PC-9 (cell line): ENCODE results near the gene AIRE. TPM values are rescaled to one million over a fixed set of nuclear protein-coding genes. Genes with fewer than 3 reads are reported as not detected.

ENCODE experiments used
- BruUV-seq: library from RNA; stranded (reverse); fragments of 400-500 nt; replicated peaks from 2 replicates; lab custom pipeline; 2021; lab: Mats Ljungman, UMichigan
- CTCF ChIA-PET: fragments of 300-600 bp; sonication (Branson Sonifier 250); formaldehyde crosslinking; loops from one replicate; lab custom pipeline; 2022; ENCODE audit warnings: antibody characterized with exemption; lab: Charles Lee
- POLR2A ChIA-PET: fragments of 300-600 bp; sonication (Branson Sonifier 250); formaldehyde crosslinking; loops from one replicate; lab custom pipeline; 2022; ENCODE audit warnings: antibody characterized with exemption; ENCODE audit not compliant: unreplicated experiment; lab: Charles Lee
- DNase-seq, 2 experiments: peaks; one replicate each; pipeline versions ENCODE4 v3.0.0 to v3.0.0-alpha.2; 2015 to 2022; ENCODE audit warnings: mixed read lengths in 1 of 2
- H2AFZ ChIP-seq: fragments of 200-600 bp; sonication (generic); 2 replicates; pipeline ENCODE4 v1.8.1; 2017; ENCODE audit warnings: antibody characterized with exemption
- H3F3A ChIP-seq: fragments of 200-600 bp; sonication (generic); 2 replicates; pipeline ENCODE4 v1.8.1; 2017; ENCODE audit warnings: antibody characterized with exemption, mild to moderate bottlenecking, low read depth; ENCODE audit not compliant: insufficient read depth
- H3K27ac ChIP-seq: fragments of 200-600 bp; sonication (generic); 2 replicates; pipeline ENCODE4 v1.6.1; 2016; ENCODE audit warnings: mixed run types
- H3K27me3 ChIP-seq: fragments of 200-600 bp; sonication (generic); 2 replicates; pipeline ENCODE4 v1.6.1; 2016; ENCODE audit warnings: low read depth, mixed run types; ENCODE audit not compliant: insufficient read depth
- H3K36me3 ChIP-seq: fragments of 200-600 bp; sonication (generic); 2 replicates; pipeline ENCODE4 v1.6.1; 2016; ENCODE audit warnings: low read depth, mixed run types
- H3K4me1 ChIP-seq: fragments of 200-600 bp; sonication (generic); replicated peaks from 2 replicates; pipeline ENCODE4 v1.6.1; 2016; ENCODE audit warnings: mixed run types; ENCODE audit not compliant: insufficient read depth
- H3K4me2 ChIP-seq: fragments of 200-600 bp; sonication (generic); 2 replicates; pipeline ENCODE4 v1.6.1; 2017; ENCODE audit warnings: mixed run types
- H3K4me3 ChIP-seq: fragments of 200-600 bp; sonication (generic); 2 replicates; pipeline ENCODE4 v1.6.1; 2016; ENCODE audit warnings: mixed run types
- H3K79me2 ChIP-seq: fragments of 200-600 bp; sonication (generic); 2 replicates; pipeline ENCODE4 v1.6.1; 2017; ENCODE audit warnings: low read depth, mixed run types
- H3K9me2 ChIP-seq: fragments of 200-600 bp; sonication (generic); 2 replicates; pipeline ENCODE4 v1.8.1; 2017; ENCODE audit warnings: mild to moderate bottlenecking; ENCODE audit not compliant: insufficient read depth
- H3K9me3 ChIP-seq: fragments of 200-600 bp; sonication (generic); 2 replicates; pipeline ENCODE4 v1.8.1; 2016; ENCODE audit warnings: low read depth; ENCODE audit not compliant: insufficient read depth
- H4K20me1 ChIP-seq: fragments of 200-600 bp; sonication (generic); 2 replicates; pipeline ENCODE4 v1.8.1; 2017; ENCODE audit not compliant: insufficient read depth
- EZH2 ChIP-seq: fragments of 200-600 bp; sonication (generic); IDR thresholded peaks from 2 replicates; pipeline ENCODE4 v1.8.0; 2017; ENCODE audit warnings: antibody characterized with exemption, low read depth
- intact Hi-C: fragments of 100-400 bp; cut with micrococcal nuclease; formaldehyde crosslinking; loops from one replicate; pipeline ENCODE4 v1.10.0; 2022; ENCODE audit not compliant: unreplicated experiment
- total RNA-seq: library from RNA; stranded (reverse); gene quantifications from 2 replicates; pipeline ENCODE4 v1.2.3, GENCODE V29; 2021
- TF ChIP-seq, protein P1 (sequence below): fragments of 200-600 bp; sonication (generic); conservative IDR thresholded peaks from 2 replicates; pipeline ENCODE4 v1.6.1; 2017; ENCODE audit warnings: mixed run types, antibody characterized with exemption, mild to moderate bottlenecking, moderate library complexity

The AIRE gene
- total RNA-seq, 1 experiment from 2014 or later: not detected

DNA sequence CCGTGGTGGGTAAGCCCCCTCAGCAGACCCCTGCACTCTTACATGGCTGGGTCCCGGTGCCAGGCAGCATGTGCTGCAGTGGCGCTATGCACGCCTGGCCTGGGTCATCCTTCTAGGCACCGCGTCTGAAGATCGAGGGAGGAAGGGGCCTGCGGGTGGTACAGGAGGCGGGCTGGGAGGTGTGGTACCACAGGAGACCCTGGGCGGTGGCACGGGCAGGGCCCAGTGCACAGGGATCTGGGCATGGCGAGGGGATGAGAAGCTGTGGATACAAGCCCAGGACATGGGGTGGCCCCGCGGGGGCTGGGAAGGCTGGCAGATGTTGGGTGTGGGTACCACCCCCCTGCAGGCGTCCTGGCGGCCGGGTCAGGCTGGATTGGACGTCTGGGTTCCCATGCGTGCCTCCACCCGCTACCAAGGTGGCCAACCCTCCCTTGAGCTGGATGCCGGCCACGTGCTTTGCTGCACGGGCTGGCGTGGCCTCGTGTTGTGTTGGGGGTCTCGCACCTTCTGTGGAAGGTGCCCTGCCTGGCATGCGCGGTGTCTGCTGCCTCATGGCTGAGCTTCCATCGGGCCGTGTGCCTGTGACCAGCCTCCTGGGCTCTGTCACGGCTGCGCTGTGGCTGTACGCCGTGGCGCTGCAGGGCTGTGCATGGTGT, 33.9 kb downstream of the AIRE start:
- no peaks in the 10 kb centered on the region for H3K9me3 ChIP-seq
- H3K36me3 ChIP-seq: no peaks in the 10 kb centered on the region
- H3K4me2 ChIP-seq: no peak overlapping the region
- no peaks in the 10 kb centered on the region for H3K4me1 ChIP-seq
- H3K4me3 ChIP-seq: no peak overlapping the region
- no peak for DNase-seq
- H3K79me2 ChIP-seq: no peaks in the 10 kb centered on the region
- POLR2A ChIA-PET: no interaction called here
- no peaks in the 10 kb centered on the region for H3K9me2 ChIP-seq
- H4K20me1 ChIP-seq: no peaks in the 10 kb centered on the region
- no TSS peak for BruUV-seq
- no peak overlapping the region for H2AFZ ChIP-seq
- no peaks in the 10 kb centered on the region for H3K27me3 ChIP-seq
- TF ChIP-seq EZH2: no peak
- TF ChIP-seq, protein P1, sequence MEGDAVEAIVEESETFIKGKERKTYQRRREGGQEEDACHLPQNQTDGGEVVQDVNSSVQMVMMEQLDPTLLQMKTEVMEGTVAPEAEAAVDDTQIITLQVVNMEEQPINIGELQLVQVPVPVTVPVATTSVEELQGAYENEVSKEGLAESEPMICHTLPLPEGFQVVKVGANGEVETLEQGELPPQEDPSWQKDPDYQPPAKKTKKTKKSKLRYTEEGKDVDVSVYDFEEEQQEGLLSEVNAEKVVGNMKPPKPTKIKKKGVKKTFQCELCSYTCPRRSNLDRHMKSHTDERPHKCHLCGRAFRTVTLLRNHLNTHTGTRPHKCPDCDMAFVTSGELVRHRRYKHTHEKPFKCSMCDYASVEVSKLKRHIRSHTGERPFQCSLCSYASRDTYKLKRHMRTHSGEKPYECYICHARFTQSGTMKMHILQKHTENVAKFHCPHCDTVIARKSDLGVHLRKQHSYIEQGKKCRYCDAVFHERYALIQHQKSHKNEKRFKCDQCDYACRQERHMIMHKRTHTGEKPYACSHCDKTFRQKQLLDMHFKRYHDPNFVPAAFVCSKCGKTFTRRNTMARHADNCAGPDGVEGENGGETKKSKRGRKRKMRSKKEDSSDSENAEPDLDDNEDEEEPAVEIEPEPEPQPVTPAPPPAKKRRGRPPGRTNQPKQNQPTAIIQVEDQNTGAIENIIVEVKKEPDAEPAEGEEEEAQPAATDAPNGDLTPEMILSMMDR: no peak
- no peaks in the 10 kb centered on the region for H3F3A ChIP-seq
- CTCF ChIA-PET: no interaction called here
- no peak overlapping the region for H3K27ac ChIP-seq
- intact Hi-C loops: no loop called here

DNA sequence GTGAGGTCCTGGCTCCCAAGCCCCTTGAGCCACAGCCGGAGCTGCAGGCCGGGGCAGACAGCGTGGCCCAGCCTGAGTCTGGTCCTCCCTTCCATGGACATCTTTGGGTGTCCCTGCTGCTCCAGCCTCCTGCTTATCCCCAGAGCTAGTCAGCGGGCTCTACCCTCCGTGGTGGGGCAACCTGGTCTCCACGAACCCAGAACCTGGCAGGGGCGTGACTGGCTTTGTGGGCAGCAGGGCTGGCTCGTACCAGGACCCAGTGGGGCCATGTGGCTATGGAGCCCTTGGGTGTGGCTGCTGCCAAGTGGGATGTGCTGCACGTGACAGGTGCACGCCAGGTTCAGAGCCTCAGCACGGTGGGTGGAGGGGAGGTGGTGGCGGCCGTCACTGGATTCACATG, 35.2 kb downstream of the AIRE start:
- no peak overlapping the region for H3K4me3 ChIP-seq
- no peak overlapping the region for H2AFZ ChIP-seq
- CTCF ChIA-PET: no interaction called here
- H3F3A ChIP-seq: no peaks in the 10 kb centered on the region
- TF ChIP-seq, protein P1: no peak
- no peak for TF ChIP-seq EZH2
- no peaks in the 10 kb centered on the region for H3K27me3 ChIP-seq
- H3K27ac ChIP-seq: no peak overlapping the region
- H3K4me2 ChIP-seq: no peak overlapping the region
- H3K4me1 ChIP-seq: no peaks in the 10 kb centered on the region
- H3K9me3 ChIP-seq: no peaks in the 10 kb centered on the region
- POLR2A ChIA-PET: no interaction called here
- H3K79me2 ChIP-seq: no peaks in the 10 kb centered on the region
- no peak for DNase-seq
- H3K36me3 ChIP-seq: no peaks in the 10 kb centered on the region
- BruUV-seq: no TSS peak
- no peaks in the 10 kb centered on the region for H4K20me1 ChIP-seq
- intact Hi-C loops: no loop called here
- H3K9me2 ChIP-seq: no peaks in the 10 kb centered on the region

DNA sequence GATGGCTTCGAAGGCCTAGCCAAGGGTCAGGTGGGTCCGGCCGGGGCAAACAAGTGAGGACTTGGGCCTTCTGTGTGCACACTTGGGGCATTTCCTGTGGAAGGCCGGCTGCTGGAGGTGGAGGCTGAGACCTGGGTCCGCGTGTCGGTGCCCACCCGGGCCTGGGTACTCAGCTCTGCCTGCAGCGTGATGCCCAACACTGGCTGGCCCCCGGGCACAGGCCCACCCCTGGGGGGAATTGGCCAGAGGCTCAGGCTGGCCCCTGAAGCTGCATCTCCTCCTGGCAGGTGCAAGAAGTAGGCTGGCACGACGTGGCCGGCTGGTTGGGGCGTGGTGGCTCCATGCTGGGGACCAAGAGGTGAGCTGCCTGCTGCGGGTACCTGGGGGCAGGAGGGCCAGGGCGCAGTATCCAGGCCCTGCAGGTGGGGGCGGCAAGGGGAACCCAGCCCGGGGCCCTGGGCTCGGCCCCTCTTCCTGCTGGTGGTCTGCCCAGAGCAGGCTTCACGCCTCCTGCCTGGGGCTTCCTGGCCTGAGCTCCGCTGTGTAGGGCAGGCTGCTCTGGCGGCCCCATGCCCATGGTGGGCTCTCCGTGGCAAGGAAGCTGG, 36.3 kb downstream of the AIRE start:
- Histone ChIP-seq H3K27me3 (no peaks in the 10 kb centered on the region), H3K4me1 (no peaks in the 10 kb centered on the region), H4K20me1 (no peaks in the 10 kb centered on the region), H3K27ac (no peak overlapping the region), H3K4me3 (no peak overlapping the region), H3K36me3 (no peaks in the 10 kb centered on the region), H2AFZ (no peak overlapping the region), H3K9me3 (no peaks in the 10 kb centered on the region), H3K4me2 (no peak overlapping the region), H3K79me2 (no peaks in the 10 kb centered on the region), H3K9me2 (no peaks in the 10 kb centered on the region), H3F3A (no peaks in the 10 kb centered on the region)
- intact Hi-C loops: no loop called here
- ChIA-PET CTCF (no interaction called here), POLR2A (no interaction called here)
- no peak for TF ChIP-seq EZH2
- TF ChIP-seq, protein P1: no peak
- no peak for DNase-seq
- no TSS peak for BruUV-seq
